Ovary (tissue), 9 donors: ENCODE measurements around the gene CCDC178. TPM values are rescaled to one million over a fixed set of nuclear protein-coding genes. Genes with fewer than 3 reads are reported as not detected.
A peak's percentile ranks its signal among the peaks of the same experiment; 100 is the strongest.

Experiments
- DNase-seq, 5 donors: peaks; one replicate each; pipeline ENCODE4 v3.0.0-alpha.2; 2019 to 2020
- H3K27ac ChIP-seq, 2 donors: fragments of 200-600 bp; one replicate each; pipeline versions ENCODE4 v1.5.1 to v1.8.0; 2019 to 2022
- H3K27me3 ChIP-seq: fragments of 200-600 bp; one replicate; pipeline ENCODE4 v1.8.0; 2022
- H3K36me3 ChIP-seq: fragments of 200-600 bp; sonication (generic); one replicate; pipeline ENCODE4 v1.5.1; 2019
- H3K4me1 ChIP-seq: one replicate; pipeline ENCODE4 v1.8.1; 2013; ENCODE audit warnings: mild to moderate bottlenecking, moderate library complexity; ENCODE audit not compliant: insufficient read depth
- H3K4me3 ChIP-seq: fragments of 200-600 bp; sonication (generic); one replicate; pipeline ENCODE4 v1.5.1; 2017
- H3K9me3 ChIP-seq, 2 donors: fragments of 200-600 bp in 1 of 2; sonication (generic) in 1 of 2; one replicate each; pipeline versions ENCODE4 v1.5.1 to v1.8.1; 2013 to 2019; ENCODE audit warnings: mild to moderate bottlenecking in 1 of 2, moderate library complexity in 1 of 2
- EP300 ChIP-seq: sonication (generic); formaldehyde crosslinking; IDR thresholded peaks from one replicate; pipeline ENCODE4 v1.6.1; 2017; ENCODE audit warnings: antibody characterized with exemption
- POLR2A ChIP-seq: fragments of 450-650 bp; IDR thresholded peaks from one replicate; pipeline ENCODE4 v1.6.1; 2017; ENCODE audit warnings: antibody characterized with exemption, mild to moderate bottlenecking, moderate library complexity
- WGBS, 3 donors: extraction: QIAGEN DNeasy Blood & Tissue Kit in 1 of 3; methylation state at CpG; one replicate each; pipeline versions ENCODE4 v1.1.5 to v1.1.7; 2013 to 2017; 5-methylcytosine and 5-hydroxymethylcytosine counted together
- intact Hi-C, 4 donors: fragments of 100-400 bp; cut with DNase I; formaldehyde crosslinking; loops; one replicate each; pipeline versions ENCODE4 v1.11.0 to v1.15.1; 2022 to 2023
- polyA plus RNA-seq, 2 donors: library from polyadenylated mRNA; stranded (reverse); fragments of 200-250 nt in 1 of 2; fragments of 350-450 nt in 1 of 2; fragmentation: Illumina TruSeq in 1 of 2; extraction: RNeasy Lipid Tissue Mini Kit (QIAGEN cat#74804) in 1 of 2; gene quantifications; one replicate each; pipeline ENCODE4 v1.2.3, GENCODE V29; 2013 to 2014
- total RNA-seq, 7 donors: library from RNA; depleted of rRNA in 2 of 7; stranded (reverse); fragments of >200 nt in 2 of 7; fragmentation: NEBNext Ultra II Directional in 3 of 7; extraction: Animal tissue kit (Norgen Biotek cat#: 25700) in 3 of 7; gene quantifications; one replicate each; pipeline versions ENCODE4 v1.1.0 to v1.2.4, GENCODE V29; 2016 to 2023
- TF ChIP-seq, protein P1 (sequence below), 3 donors: fragments of 450-650 bp in 2 of 3; fragments of 200-600 bp in 1 of 3; IDR thresholded peaks; one replicate each; pipeline versions ENCODE4 v1.5.1 to v1.8.0; 2016 to 2022; ENCODE audit warnings: antibody characterized with exemption in 3 of 3, mild to moderate bottlenecking in 1 of 3
- donor health status: DM: no; HTN: no; CAD: no; lungs with moderate emphysema.
- donor health status: DM: no; HTN: no; CAD: no.
- donor health status: Bipolar disorder and iron deficiency.
- donor health status: DM: yes; HTN: yes; CAD: no.
- donor health status: DM: no; HTN: no; CAD: no.
- donor health status: DM: yes; HTN: yes; CAD: no.

The CCDC178 gene
- total and polyA plus RNA-seq, 9 donors, result 2.4 to 11.8 (median 5.1) TPM

DNA sequence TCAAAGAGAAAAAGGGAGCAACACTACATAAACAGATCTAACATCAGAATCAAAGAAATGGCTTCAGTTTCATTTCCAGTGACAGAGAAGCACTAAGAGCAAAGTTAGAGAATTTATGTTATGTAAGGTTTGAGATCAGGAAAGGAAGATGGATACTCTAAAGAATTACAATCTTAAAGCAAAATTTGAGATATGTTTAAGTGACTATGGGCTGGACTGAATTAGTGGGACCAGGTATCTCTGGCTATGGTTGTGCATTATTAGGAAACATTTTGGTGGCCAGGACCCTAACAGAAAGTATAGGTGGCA is 208.2 kb downstream of the CCDC178 start:
- no peak for TF ChIP-seq EP300
- intact Hi-C loops, result no loop called here
- no peaks in the 10 kb centered on the region for H3K36me3 ChIP-seq
- H3K4me1 ChIP-seq, result no peaks in the 10 kb centered on the region
- H3K4me3 ChIP-seq, result no peak overlapping the region
- no peaks in the 10 kb centered on the region for H3K9me3 ChIP-seq
- no peak for DNase-seq
- H3K27me3 ChIP-seq, result no peaks in the 10 kb centered on the region
- no peak overlapping the region for H3K27ac ChIP-seq

DNA sequence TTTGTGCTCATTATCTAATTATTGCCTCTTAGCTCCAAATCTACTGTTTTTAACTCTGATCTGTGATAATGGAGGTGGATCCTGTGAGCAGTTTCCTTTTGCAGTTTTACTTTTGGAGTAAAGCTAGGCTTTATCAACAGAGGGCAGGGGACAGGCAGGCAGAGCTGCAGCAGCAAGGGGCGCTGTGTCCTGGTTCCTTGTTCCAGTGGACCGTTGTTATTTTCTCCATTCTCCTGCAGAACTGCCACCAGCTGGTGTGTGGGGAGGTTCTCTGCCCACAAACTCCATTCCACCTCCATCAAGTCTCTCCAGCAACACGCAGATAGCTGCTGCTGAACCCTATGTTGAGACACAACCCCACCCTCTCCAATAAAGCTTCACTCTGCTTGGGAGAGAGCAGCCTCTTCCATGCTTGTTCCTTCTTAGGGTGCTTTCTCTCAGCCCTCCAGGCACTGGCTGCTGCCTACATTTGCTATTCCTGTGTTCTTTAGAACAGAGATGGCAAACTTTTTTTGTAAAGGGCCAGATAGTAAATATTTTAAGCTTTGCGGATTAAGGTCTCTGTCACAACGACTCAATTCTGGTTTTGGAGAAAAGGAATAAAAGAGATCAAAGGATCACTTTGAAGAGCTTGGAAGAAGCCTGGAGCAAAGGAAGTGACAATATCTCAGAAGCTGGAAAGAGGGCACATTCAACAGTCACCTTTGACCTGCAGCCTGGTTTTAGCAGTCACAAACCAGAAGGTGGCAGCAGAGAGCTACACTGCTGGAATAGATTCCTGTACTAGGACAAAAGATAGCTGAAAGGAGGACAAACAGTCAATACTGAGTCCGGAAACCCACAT is 208.8 kb downstream of the CCDC178 start:
- Histone ChIP-seq H3K27me3 (no peaks in the 10 kb centered on the region), H3K4me1 (no peaks in the 10 kb centered on the region), H3K9me3 (no peaks in the 10 kb centered on the region), H3K27ac (no peak overlapping the region), H3K36me3 (no peaks in the 10 kb centered on the region), H3K4me3 (no peak overlapping the region)
- peak; percentile 64 to 73 (median 69) for DNase-seq
- 63 to 67% (median 64%) methylated on average over 6 of the region's 6 CpGs for WGBS, 3 donors
- no peak for TF ChIP-seq EP300
- TF ChIP-seq POLR2A, result no peak
- TF ChIP-seq, protein P1, sequence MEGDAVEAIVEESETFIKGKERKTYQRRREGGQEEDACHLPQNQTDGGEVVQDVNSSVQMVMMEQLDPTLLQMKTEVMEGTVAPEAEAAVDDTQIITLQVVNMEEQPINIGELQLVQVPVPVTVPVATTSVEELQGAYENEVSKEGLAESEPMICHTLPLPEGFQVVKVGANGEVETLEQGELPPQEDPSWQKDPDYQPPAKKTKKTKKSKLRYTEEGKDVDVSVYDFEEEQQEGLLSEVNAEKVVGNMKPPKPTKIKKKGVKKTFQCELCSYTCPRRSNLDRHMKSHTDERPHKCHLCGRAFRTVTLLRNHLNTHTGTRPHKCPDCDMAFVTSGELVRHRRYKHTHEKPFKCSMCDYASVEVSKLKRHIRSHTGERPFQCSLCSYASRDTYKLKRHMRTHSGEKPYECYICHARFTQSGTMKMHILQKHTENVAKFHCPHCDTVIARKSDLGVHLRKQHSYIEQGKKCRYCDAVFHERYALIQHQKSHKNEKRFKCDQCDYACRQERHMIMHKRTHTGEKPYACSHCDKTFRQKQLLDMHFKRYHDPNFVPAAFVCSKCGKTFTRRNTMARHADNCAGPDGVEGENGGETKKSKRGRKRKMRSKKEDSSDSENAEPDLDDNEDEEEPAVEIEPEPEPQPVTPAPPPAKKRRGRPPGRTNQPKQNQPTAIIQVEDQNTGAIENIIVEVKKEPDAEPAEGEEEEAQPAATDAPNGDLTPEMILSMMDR (IDR thresholded peaks at IDR 0.05), result peak; percentile 48 to 78 (median 65)
- intact Hi-C loops, result no loop called here

DNA sequence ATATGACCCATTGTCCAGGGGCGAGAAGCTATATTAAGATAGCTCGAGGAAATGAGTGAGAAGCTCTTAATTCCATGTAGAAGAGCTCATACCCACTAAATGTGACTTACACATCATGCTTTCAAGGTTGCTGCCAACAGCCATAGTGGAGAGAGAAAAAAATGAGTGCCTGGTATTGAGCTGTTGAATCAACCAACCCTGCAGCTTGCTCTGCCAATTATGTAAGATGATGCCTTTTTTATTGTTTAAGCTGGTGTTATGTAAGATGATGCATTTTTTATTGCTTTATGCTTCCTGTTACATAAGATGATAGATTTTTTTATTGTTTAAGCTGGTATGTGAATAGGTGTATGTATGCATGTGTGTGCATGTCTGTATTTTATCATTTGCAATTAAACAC is 228.2 kb downstream of the CCDC178 start:
- no peaks in the 10 kb centered on the region for H3K4me1 ChIP-seq
- H3K9me3 ChIP-seq, result no peaks in the 10 kb centered on the region
- no peaks in the 10 kb centered on the region for H3K36me3 ChIP-seq
- H3K27me3 ChIP-seq, result no peaks in the 10 kb centered on the region
- DNase-seq, result no peak
- WGBS, 3 donors, result 88 to 95% (median 92%) methylated on average over 2 of the region's 2 CpGs
- intact Hi-C loops, result no loop called here
- no peak for TF ChIP-seq EP300
- no peak for TF ChIP-seq POLR2A
- no peak overlapping the region for H3K4me3 ChIP-seq
- no peak overlapping the region for H3K27ac ChIP-seq

DNA sequence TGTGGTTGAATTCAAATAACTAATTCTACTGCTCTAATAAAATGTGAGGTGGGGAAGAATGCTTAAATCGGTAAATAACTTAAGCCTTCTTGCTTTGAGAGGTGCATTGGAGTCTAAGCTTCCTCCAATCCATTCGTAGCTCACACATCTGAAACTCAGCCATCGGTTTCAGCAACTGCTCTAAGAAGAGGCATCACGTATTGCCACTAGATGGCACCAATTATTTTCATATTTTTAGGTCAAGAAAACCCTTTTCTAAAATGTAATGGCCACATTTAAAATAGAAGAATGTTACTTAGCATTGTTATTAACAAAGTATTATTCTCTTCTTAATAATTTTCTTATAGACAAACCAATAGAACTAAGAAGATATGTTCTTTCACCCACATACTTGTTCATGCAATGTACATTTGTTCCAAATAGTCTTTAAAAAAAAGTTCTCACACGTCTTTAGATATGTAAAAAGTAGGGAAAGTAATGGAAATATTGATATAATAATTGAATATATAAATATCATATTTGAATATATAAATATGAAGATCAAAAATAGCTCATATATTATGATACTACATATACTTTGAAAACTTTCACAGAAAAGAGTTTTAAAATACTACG is 229.8 kb downstream of the CCDC178 start:
- TF ChIP-seq, protein P1 (IDR thresholded peaks at IDR 0.05), result no peak
- TF ChIP-seq POLR2A, result no peak
- no peak for TF ChIP-seq EP300
- no peaks in the 10 kb centered on the region for H3K27me3 ChIP-seq
- intact Hi-C loops, result no loop called here
- no peak overlapping the region for H3K4me3 ChIP-seq
- no peak for DNase-seq
- H3K4me1 ChIP-seq, result no peaks in the 10 kb centered on the region
- no peaks in the 10 kb centered on the region for H3K36me3 ChIP-seq
- no peaks in the 10 kb centered on the region for H3K9me3 ChIP-seq
- 28 to 35% (median 33%) methylated on average over 6 of the region's 6 CpGs for WGBS, 3 donors
- H3K27ac ChIP-seq, result no peak overlapping the region

DNA sequence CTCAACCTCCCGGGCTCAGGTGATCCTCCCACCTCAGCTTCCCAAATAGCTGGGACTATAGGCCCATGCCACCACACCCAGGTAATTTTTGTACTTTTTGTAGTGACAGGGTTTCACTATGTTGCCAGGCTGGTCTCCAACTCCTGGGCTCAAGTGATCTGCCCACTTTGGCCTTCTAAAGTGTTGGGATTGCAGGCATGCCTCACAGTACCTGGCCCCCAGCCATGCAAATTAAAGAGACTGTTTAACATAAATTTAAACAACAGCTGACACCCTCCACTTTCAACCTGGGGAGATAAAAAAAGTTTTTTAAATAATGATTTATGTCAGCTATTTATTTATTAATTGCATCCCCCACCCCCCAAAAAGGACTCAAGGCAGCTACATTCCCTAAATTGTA is 234.7 kb downstream of the CCDC178 start:
- no peak overlapping the region for H3K4me3 ChIP-seq
- intact Hi-C loops, result no loop called here
- WGBS, 3 donors, result 90 to 95% (median 92%) methylated on average over 1 of the region's 1 CpG
- TF ChIP-seq EP300, result no peak
- H3K9me3 ChIP-seq, result no peaks in the 10 kb centered on the region
- H3K4me1 ChIP-seq, result no peaks in the 10 kb centered on the region
- H3K27ac ChIP-seq, result no peak overlapping the region
- no peaks in the 10 kb centered on the region for H3K36me3 ChIP-seq
- DNase-seq, result no peak
- no peaks in the 10 kb centered on the region for H3K27me3 ChIP-seq

DNA sequence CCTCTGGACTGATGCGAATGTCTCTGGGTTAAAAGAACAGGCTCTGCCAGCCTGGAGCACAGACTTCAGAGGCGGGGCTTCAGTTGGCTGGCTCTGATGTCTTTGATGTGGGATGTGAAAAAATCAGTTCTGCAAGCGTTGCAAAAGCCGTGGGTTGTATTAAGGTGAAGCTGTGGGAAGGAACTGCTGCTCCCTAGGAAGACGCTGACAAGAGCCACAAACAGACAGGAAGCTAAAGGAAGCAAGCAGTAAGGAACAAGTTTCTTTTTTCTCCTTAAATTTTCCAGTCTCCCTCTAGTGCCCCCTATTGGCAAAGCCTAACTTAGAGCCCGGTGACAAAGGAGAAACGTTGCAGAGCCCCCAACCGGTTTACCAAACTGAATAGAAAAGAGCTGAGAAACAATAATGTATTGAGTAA is 239.0 kb downstream of the CCDC178 start:
- Histone ChIP-seq H3K27me3 (no peaks in the 10 kb centered on the region), H3K4me3 (no peak overlapping the region), H3K36me3 (no peaks in the 10 kb centered on the region), H3K4me1 (no peaks in the 10 kb centered on the region), H3K27ac (no peak overlapping the region), H3K9me3 (no peaks in the 10 kb centered on the region)
- DNase-seq, result peak in 1 of 5 donors; percentile 33
- WGBS, 3 donors, result 6 to 13% (median 7%) methylated on average over 8 of the region's 8 CpGs
- TF ChIP-seq, protein P1 (IDR thresholded peaks at IDR 0.05), result no peak
- no peak for TF ChIP-seq EP300
- no peak for TF ChIP-seq POLR2A
- intact Hi-C loops, result no loop called here
